NCI-H128 (cell line): Measurements from ENCODE around the gene ZBTB46.
"Not testable (repeated sequence)": the region's sequence is repeated elsewhere in the genome, so short reads cannot be mapped to it uniquely, and the experiment has no call there.

Experiments used
- DNase-seq: peaks from one replicate; lab custom pipeline; 2025; ENCODE audit not compliant: unreplicated experiment; lab: John Stamatoyannopoulos, UW

The ZBTB46 gene

DNA sequence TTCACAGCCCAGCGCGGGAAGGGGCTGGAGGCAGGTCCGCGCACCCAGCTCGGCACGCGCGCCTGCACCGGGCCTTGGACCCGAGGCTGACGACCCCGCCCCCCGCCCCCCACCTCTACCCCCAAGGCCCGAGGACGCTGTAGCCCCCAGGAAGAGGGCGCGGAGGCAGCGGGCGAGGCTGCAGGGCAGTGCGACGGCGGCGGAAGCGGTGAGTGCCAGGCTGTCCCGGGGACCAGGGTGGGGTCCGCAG is 93.4 kb downstream of the ZBTB46 start:
- no peak for DNase-seq

DNA sequence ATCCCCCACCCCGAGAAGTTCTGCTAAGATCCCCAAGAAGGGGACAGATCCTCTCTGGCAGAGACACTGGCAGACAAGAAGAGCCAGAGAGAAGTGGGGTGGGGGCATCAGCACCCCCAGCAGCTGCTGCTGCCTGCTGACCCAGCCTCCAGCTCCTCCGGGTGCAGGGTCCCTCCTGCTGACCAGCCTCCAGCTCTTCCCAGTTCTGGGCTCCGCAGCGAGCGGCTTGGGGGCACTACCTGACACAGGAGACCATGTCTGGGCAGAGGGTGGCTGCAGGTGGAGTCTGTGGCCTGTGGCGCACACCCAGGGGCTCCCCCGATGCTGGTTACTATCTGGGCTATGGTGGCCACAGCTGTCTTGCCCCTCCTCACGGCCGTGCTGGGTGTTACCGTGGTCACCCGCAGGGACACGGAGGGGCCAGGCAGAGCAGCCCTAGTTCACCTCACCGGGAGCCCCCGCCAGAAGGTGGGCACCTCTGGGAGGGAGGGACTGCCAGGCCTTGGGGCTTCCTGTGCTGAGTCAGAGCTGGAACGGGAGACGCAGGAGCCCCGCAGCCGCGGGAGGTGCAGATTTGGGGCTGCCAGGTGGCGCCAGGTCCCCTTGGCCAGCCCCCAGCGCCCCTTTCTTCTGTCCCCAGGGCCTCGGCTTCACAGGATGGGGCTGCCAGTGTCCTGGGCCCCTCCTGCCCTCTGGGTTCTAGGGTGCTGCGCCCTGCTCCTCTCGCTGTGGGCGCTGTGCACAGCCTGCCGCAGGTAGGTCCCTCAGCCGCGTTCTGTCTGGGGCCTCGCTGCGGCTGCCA is 94.0 kb downstream of the ZBTB46 start:
- DNase-seq, result no peak

DNA sequence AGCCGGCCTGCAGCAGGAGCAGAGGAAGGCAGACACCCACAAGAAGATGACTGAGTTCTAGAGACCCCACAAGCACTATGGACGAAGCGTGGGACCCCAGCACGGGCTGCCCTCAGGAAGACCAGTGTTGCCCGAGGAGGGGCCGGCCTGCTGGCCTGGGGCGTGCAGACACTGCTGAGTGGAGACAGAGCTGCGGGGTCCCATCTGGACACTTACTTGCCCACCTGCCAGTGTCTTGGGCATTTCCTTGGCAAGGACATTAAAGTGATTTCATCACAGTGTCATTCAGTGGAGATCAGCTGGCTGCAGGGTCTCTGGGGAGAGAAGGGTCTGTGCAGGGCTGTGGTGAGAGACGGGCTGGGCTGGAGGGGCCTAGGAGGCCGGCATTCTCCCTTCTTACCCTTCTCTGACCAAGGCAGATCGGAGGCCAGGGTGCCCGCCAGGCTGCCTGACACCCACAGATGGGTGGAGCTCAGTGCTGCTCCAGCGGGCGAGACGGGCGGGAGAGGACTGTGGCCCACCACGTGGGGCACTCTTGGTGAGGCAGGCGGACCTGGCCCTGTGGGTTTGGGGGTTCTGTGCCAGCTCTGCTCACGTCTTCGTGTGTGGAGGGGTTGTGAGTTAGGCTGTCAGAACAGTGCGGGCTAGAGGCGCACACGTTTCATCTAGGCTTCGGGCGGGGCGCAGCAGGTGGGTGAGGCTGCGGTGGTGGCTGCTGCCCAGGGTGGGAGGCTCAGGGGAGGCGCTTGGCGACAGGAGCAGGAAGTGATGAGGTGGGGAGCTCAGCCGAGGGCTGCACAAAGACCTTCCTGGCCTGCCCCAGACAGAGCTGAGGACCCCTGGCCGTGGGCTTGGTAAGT is 95.0 kb downstream of the ZBTB46 start, which contains the start of gene LIME1:
TSS of gene LIME1 (plus strand) at position 806 of the 860 bp plus-strand sequence. CDS start 886 bp downstream, outside the sequence.
- no peak for DNase-seq

DNA sequence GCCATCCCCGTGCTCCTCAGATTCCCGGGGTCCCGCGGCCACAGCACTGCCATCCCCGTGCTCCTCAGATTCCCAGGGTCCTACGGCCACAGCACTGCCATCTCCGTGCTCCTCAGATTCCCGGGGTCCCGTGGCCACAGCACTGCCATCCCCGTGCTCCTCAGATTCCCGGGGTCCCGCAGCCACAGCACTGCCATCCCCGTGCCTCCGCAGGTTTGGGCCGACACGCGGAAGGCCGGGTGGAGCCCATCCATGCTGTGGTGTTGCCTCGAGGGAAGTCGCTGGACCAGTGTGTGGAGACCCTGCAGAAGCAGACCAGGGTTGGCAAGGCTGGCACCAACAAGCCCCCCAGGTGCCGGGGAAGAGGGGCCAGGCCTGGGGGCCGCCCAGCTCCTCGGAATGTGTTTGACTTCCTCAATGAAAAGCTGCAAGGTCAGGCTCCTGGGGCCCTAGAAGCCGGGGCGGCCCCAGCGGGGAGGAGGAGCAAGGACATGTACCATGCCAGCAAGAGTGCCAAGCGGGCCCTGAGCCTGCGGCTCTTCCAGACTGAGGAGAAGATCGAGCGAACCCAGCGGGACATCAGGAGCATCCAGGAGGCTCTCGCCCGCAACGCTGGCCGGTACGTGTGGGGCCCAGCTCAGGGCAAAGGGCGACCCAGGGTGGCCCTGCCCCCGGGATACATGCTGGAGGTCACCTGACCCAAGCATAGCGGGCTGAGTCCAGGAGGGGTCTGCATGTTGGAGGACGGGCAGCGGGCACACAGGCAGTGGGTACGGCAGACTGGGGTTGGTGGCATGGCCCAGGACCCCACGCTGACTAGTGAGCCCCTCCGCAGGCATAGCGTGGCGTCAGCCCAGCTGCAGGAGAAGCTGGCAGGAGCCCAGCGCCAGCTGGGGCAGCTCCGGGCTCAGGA is 95.9 kb downstream of the ZBTB46 start:
- no peak for DNase-seq

GRCh38 chr20:63734111-63734945 is 96.7 kb downstream of the ZBTB46 start:
- no peak for DNase-seq

DNA sequence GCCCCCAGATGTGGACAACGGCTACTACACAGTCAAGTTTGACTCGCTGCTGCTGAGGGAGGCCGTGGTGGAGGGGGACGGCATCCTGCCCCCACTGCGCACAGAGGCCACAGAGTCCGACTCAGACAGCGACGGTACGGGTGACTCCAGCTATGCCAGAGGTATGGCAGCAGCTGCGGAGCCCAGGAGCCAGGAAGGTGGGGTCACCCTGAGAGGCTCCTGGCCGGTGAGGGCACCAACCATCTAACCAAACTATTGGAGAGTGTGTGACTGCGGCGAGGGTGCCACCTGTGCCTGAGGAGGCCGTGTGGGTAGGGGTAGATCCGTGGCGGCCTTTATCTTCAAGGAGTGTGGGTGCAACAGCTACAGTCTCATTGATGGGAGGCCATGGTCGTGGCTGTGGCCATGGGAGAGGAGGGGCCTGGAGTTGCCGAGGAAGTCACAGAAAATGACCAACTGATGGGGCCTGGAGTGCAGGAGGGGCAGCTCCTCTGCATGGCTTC is 97.4 kb downstream of the ZBTB46 start:
- DNase-seq, result no peak

GRCh38 chr20:63733117-63733516 is 97.9 kb downstream of the ZBTB46 start:
- no peak for DNase-seq

GRCh38 chr20:63732118-63733095 is 98.7 kb downstream of the ZBTB46 start:
- no peak for DNase-seq

DNA sequence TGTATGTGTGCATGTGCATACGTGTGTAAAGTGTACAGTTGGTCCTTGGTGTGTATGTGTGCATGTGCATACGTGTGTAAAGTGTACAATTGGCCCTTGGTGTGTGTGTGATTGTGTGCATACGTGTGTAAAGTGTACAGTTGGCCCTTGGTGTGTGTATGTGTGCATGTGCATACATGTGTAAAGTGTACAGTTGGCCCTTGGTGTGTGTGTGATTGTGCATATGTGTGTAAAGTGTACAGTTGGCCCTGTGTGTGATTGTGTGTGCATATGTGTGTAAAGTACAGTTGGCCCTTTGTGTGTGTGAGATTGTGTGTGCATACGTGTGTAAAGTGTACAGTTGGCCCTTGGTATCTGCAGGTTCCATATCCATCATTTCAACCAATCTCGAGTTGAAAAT is 99.7 kb downstream of the ZBTB46 start:
- DNase-seq, result no peak

DNA sequence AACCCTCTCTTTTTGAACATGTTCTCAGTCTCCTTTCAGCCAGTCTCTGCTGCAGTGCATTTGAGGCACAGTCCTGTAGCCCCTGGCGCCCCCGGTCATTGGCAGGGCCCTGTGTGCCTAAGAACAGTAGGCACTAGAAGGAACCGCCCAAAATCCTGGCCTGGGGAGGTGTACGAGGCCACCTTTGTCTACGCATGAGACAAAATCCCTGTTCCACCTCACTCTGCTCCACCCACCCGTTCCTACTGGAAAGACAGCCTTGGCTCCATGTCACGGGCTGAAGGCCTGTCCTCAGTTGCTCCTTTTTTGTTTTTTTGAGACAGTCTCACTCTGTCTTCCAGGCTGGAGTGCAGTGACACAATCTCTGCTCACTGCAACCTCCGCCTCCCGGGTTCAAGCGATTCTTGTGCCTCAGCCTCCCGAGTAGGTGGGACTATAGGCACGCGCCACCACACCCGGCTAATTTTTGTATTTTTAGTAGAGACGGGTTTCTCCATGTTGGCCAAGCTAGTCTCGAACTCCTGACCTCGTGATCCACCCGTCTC is 100.8 kb downstream of the ZBTB46 start:
- not testable (repeated sequence) for DNase-seq

GRCh38 chr20:63722967-63723622 is 108.0 kb downstream of the ZBTB46 start:
- not testable (repeated sequence) for DNase-seq

DNA sequence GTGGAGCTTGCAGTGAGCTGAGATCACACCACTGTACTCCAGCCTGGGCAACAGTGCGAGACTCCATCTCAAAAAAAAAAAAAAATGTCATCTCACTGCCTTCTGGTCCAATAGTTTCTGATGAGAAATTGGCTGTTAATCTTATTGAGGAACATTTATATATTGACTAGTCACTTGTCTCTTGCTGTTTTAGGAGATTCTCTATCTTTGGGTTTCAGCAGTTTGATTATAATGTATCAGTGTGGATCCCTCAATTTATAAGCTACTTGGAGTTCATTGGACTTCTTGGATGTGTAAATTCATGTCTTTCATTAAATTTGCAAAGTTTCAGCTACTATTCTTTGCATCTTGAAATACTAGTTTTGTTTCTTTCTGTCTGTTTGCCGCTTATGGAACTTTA is 112.1 kb downstream of the ZBTB46 start:
- no peak for DNase-seq

- no peak for DNase-seq
Observed at GRCh38 chr20:63714858-63715257, 116.2 kb downstream of the ZBTB46 start.

DNA sequence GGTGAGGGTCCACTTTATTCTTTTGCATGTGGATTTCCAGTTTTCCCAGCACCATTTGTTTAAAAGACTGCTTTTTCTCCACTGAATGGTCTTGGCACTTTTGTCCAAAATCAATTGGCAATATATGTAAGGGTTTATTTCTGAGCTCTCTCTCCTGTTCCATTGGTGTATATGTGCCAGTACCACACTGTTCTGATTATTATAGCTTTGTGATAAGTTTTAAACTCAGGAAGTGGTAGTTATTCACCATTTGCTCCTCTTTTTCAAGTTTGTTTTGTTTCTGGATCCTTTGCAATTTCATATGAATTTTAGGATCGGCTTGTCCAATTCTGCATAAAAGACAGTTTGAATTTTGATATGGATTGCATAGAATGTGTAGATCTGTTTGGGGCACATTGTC is 118.9 kb downstream of the ZBTB46 start:
- DNase-seq, result no peak

- DNase-seq, result no peak
Observed at GRCh38 chr20:63711085-63711645, 119.9 kb downstream of the ZBTB46 start.

- no peak for DNase-seq
Observed at GRCh38 chr20:63709149-63709527, 121.9 kb downstream of the ZBTB46 start.

GRCh38 chr20:63708301-63709148 is 122.5 kb downstream of the ZBTB46 start:
- DNase-seq, result no peak
